Astrocyte of the spinal cord (primary cell): ENCODE measurements around the gene MYL6.
"Not testable (repeated sequence)": the region's sequence is repeated elsewhere in the genome, so short reads cannot be mapped to it uniquely, and the experiment has no call there.

Experiments
- DNase-seq: peaks from one replicate; pipeline ENCODE4 v3.0.0; 2011; ENCODE audit warnings: low read depth, low spot score
- H3K4me3 ChIP-seq: 2 replicates; pipeline ENCODE4 v1.5.1; 2011; ENCODE audit warnings: low read depth, mild to moderate bottlenecking, low read length, moderate library complexity
- in situ Hi-C: cut with HindIII; loops from 2 replicates; pipeline ENCODE4 v1.10.0; 2017; ENCODE audit warnings: low sequenced_read_pairs
- TF ChIP-seq, protein P1 (sequence below): IDR thresholded peaks from 2 replicates; pipeline ENCODE4 v1.5.1; 2012; ENCODE audit warnings: low read depth, mild to moderate bottlenecking, low read length, inconsistent platforms

The MYL6 gene

DNA sequence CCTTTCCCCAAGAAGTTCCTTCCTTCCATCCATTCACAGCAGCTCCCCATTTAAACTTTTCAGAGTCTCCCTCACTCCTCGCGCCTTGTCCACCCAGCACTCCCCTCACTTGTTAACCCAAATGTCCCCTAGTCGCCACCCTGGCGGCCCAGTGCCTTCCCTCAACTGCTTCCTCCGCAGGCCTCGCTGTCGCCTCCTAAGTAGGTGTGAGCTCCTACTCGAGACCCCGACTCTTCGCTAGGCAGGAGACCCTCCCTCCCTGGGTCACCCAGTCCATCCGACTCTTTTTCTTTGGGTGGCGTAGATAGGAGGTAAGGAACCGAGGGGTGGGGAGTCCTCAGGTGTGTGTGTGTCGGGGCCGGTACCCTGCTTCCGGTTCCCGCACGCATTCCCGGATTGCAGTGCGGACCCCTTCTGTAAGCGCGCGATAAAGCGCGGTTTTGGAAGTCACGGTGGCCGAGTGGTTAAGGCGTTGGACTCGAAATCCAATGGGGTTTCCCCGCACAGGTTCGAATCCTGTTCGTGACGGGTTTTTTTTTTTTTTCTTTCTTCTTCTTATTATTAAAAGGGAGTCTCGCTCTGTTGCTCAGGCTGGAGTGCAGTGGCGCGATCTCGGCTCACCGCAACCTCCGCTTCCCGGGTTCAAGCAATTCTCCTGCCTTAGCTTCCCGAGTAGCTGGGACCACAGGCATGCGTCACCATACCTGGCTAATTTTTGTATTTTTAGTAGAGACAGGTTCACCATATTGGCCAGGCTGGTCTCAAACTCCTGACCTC, 31.9 kb downstream of the MYL6 start:
- TF ChIP-seq, protein P1, sequence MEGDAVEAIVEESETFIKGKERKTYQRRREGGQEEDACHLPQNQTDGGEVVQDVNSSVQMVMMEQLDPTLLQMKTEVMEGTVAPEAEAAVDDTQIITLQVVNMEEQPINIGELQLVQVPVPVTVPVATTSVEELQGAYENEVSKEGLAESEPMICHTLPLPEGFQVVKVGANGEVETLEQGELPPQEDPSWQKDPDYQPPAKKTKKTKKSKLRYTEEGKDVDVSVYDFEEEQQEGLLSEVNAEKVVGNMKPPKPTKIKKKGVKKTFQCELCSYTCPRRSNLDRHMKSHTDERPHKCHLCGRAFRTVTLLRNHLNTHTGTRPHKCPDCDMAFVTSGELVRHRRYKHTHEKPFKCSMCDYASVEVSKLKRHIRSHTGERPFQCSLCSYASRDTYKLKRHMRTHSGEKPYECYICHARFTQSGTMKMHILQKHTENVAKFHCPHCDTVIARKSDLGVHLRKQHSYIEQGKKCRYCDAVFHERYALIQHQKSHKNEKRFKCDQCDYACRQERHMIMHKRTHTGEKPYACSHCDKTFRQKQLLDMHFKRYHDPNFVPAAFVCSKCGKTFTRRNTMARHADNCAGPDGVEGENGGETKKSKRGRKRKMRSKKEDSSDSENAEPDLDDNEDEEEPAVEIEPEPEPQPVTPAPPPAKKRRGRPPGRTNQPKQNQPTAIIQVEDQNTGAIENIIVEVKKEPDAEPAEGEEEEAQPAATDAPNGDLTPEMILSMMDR, result no peak

GRCh38 chr12:56190695-56191155, 32.6 kb downstream of the MYL6 start:
- peak overlapping the region; percentile 77 for H3K4me3 ChIP-seq
- in situ Hi-C loops, result no loop called here
- TF ChIP-seq, protein P1, result no peak
- DNase-seq, result no peak

More for the DNA sequence above, 31.9 kb downstream of the MYL6 start:
- in situ Hi-C loops, result no loop called here
- DNase-seq, result peak; percentile 88
- peak overlapping the region; percentile 77 for H3K4me3 ChIP-seq

DNA sequence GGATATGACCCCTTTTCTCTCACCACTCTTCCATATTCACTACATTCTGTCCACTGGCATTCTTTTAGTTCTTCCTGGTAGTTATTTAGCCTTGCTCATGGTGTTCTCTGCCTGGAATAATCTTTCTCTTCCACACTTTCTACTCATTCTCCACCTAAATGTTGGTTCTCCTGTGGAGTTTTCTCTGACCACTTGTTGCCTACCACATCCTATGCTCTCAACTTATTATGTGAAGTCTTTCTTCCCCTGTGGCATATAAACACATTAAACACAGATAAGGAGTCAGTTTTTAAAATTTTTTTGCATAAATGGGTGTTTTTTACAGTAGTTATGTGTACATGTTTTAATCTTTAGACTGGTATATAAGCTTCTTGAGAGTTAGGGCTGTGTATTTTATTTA, 34.4 kb downstream of the MYL6 start:
- TF ChIP-seq, protein P1, result no peak

GRCh38 chr12:56193025-56193578, 34.9 kb downstream of the MYL6 start:
- no peak overlapping the region for H3K4me3 ChIP-seq
- TF ChIP-seq, protein P1, result peak; percentile 74
- DNase-seq, result peak; percentile 89
- in situ Hi-C loops, result no loop called here

More for the DNA sequence above, 34.4 kb downstream of the MYL6 start:
- no peak for DNase-seq
- H3K4me3 ChIP-seq, result no peak overlapping the region
- in situ Hi-C loops, result no loop called here

DNA sequence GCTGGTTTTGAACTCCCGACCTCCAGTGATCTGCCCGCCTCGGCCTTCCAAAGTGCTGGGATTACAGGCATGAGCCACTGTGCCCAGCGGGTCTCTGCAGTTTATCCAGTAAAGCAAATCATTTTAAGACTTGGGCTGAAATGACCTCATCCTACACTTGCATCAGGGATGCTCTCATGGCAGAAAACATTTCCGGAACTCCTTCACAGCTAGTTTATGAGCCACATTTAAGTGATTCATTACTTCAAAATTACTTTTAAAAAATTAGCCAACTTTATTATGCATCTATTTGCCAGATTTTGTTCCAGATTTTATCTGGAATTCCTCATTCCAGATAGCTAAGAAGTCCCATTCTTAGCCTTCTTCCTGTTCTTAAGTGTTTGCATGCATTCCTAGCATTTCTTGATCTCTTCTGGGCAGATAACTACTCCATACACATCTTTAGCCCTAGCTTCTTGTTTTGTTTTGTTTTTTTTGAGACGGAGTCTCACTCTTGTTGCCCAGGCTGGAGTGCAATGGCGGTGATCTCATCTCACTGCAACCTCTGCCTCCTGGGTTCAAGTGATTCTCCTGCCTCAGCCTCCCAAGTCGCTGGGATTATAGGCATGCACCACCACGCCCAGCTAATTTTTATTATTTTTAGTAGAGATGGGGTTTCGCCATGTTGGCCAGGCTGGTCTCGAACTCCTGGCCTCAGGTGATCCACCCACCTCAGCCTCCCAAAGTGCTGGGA, 38.8 kb downstream of the MYL6 start:
- peak; percentile 77 for DNase-seq
- H3K4me3 ChIP-seq, in situ Hi-C loops: not testable (repeated sequence)

- TF ChIP-seq, protein P1, result no peak
- no peak for DNase-seq
- H3K4me3 ChIP-seq, result no peak overlapping the region
- in situ Hi-C loops, result no loop called here
Measured at GRCh38 chr12:56197921-56198635, 39.9 kb downstream of the MYL6 start.
